ENCODE results near the gene VTI1A. TPM values are rescaled to one million over a fixed set of nuclear protein-coding genes. Genes with fewer than 3 reads are reported as not detected.
A peak's percentile ranks its signal among the peaks of the same experiment; 100 is the strongest.

Gene VTI1A
- total and polyA plus RNA-seq, 2 experiments from 2014 or later = 20.4 to 39.8 TPM

- Histone ChIP-seq H3K36me3 (replicated peaks; ENCODE audit: insufficient read depth, low read depth) (no peaks in the 10 kb centered on the region), H3K27ac (peak overlapping the region; percentile 38), H3K9me2 (replicated peaks; ENCODE audit: insufficient read depth) (no peaks in the 10 kb centered on the region), H2AFZ (no peak overlapping the region), H3K9me3 (ENCODE audit: low read depth) (no peaks in the 10 kb centered on the region), H3K4me1 (ENCODE audit: insufficient read depth) (peaks cover 17% of the 10 kb centered on the region), H4K20me1 (ENCODE audit: insufficient read depth, poor library complexity, severe bottlenecking) (no peaks in the 10 kb centered on the region), H3K79me2 (no peaks in the 10 kb centered on the region), H3K4me3 (no peak overlapping the region), H3K27me3 (no peaks in the 10 kb centered on the region), H3K4me2 (no peak overlapping the region)
- TF ChIP-seq CTCF (IDR thresholded peaks at IDR 0.05; ENCODE audit: poor library complexity) (no peak), EZH2phosphoT487 (IDR thresholded peaks at IDR 0.05; ENCODE audit: low read depth, severe bottlenecking, unreplicated experiment) (no peak), EZH2 (IDR thresholded peaks at IDR 0.05; ENCODE audit: borderline replicate concordance) (no peak)
- no peak for DNase-seq (ENCODE audit: low spot score)
Observed at GRCh38 chr10:112785089-112785488, 338.1 kb downstream of the VTI1A start.

GRCh38 chr10:112789248-112789647 lies 342.2 kb downstream of the VTI1A start:
- Histone ChIP-seq H3K9me2 (replicated peaks; ENCODE audit: insufficient read depth) (no peaks in the 10 kb centered on the region), H3K79me2 (no peaks in the 10 kb centered on the region), H4K20me1 (ENCODE audit: insufficient read depth, poor library complexity, severe bottlenecking) (no peaks in the 10 kb centered on the region), H3K9me3 (ENCODE audit: low read depth) (no peaks in the 10 kb centered on the region), H3K4me3 (no peak overlapping the region), H3K36me3 (replicated peaks; ENCODE audit: insufficient read depth, low read depth) (no peaks in the 10 kb centered on the region), H3K4me2 (no peak overlapping the region), H3K4me1 (ENCODE audit: insufficient read depth) (peaks cover 21% of the 10 kb centered on the region), H3K27me3 (no peaks in the 10 kb centered on the region), H3K27ac (no peak overlapping the region), H2AFZ (no peak overlapping the region)
- TF ChIP-seq EZH2phosphoT487 (IDR thresholded peaks at IDR 0.05; ENCODE audit: low read depth, severe bottlenecking, unreplicated experiment) (no peak), CTCF (IDR thresholded peaks at IDR 0.05; ENCODE audit: poor library complexity) (no peak), EZH2 (IDR thresholded peaks at IDR 0.05; ENCODE audit: borderline replicate concordance) (no peak)
- DNase-seq (ENCODE audit: low spot score) = no peak

- Histone ChIP-seq H3K27me3 (no peaks in the 10 kb centered on the region), H2AFZ (no peak overlapping the region), H3K4me2 (no peak overlapping the region), H3K36me3 (replicated peaks; ENCODE audit: insufficient read depth, low read depth) (no peaks in the 10 kb centered on the region), H3K4me1 (ENCODE audit: insufficient read depth) (peaks cover 15% of the 10 kb centered on the region), H3K27ac (no peak overlapping the region), H3K9me3 (ENCODE audit: low read depth) (no peaks in the 10 kb centered on the region), H3K4me3 (no peak overlapping the region), H3K9me2 (replicated peaks; ENCODE audit: insufficient read depth) (no peaks in the 10 kb centered on the region), H4K20me1 (ENCODE audit: insufficient read depth, poor library complexity, severe bottlenecking) (no peaks in the 10 kb centered on the region), H3K79me2 (no peaks in the 10 kb centered on the region)
- WGBS (ENCODE audit: low lambda C conversion rate, missing lambda C conversion rate) = 100% methylated on average over 1 of the region's 1 CpG
- no peak for TF ChIP-seq CTCF (IDR thresholded peaks at IDR 0.05; ENCODE audit: poor library complexity)
- DNase-seq (ENCODE audit: low spot score) = no peak
Observed at GRCh38 chr10:112790030-112790429, 343.0 kb downstream of the VTI1A start.

GRCh38 chr10:112790921-112791320 lies 343.9 kb downstream of the VTI1A start:
- Histone ChIP-seq H3K4me3 (no peak overlapping the region), H3K4me1 (ENCODE audit: insufficient read depth) (peaks cover 15% of the 10 kb centered on the region), H2AFZ (no peak overlapping the region), H3K9me2 (replicated peaks; ENCODE audit: insufficient read depth) (no peaks in the 10 kb centered on the region), H3K36me3 (replicated peaks; ENCODE audit: insufficient read depth, low read depth) (no peaks in the 10 kb centered on the region), H4K20me1 (ENCODE audit: insufficient read depth, poor library complexity, severe bottlenecking) (no peaks in the 10 kb centered on the region), H3K79me2 (no peaks in the 10 kb centered on the region), H3K27ac (no peak overlapping the region), H3K4me2 (no peak overlapping the region), H3K9me3 (ENCODE audit: low read depth) (no peaks in the 10 kb centered on the region), H3K27me3 (no peaks in the 10 kb centered on the region)
- 91% methylated on average over 4 of the region's 4 CpGs for WGBS (ENCODE audit: low lambda C conversion rate, missing lambda C conversion rate)
- TF ChIP-seq EZH2phosphoT487 (IDR thresholded peaks at IDR 0.05; ENCODE audit: low read depth, severe bottlenecking, unreplicated experiment) = no peak
- no peak for TF ChIP-seq CTCF (IDR thresholded peaks at IDR 0.05; ENCODE audit: poor library complexity)
- no peak for TF ChIP-seq EZH2 (IDR thresholded peaks at IDR 0.05; ENCODE audit: borderline replicate concordance)
- DNase-seq (ENCODE audit: low spot score) = no peak
